ENCODE results near the gene CAB39.
A peak's percentile ranks its signal among the peaks of the same experiment; 100 is the strongest.

CAB39 gene

GRCh38 chr2:230748087-230748486, 35.4 kb downstream of the CAB39 start:
- no peak for TF ChIP-seq CTCF (IDR thresholded peaks at IDR 0.05)
- Histone ChIP-seq H3K27ac (no peak overlapping the region), H3K4me3 (no peak overlapping the region)
- no peak for DNase-seq (ENCODE audit: low spot score)

- no peak overlapping the region for H3K27ac ChIP-seq
- H3K4me3 ChIP-seq: no peak overlapping the region
- no peak for DNase-seq (ENCODE audit: low spot score)
- TF ChIP-seq CTCF (IDR thresholded peaks at IDR 0.05): no peak
Measured at GRCh38 chr2:230749111-230749510, 36.5 kb downstream of the CAB39 start.

- no peak overlapping the region for H3K4me3 ChIP-seq
- no peak for DNase-seq (ENCODE audit: low spot score)
- H3K27ac ChIP-seq: no peak overlapping the region
- TF ChIP-seq CTCF (IDR thresholded peaks at IDR 0.05): no peak
Measured at GRCh38 chr2:230751062-230751461, 38.4 kb downstream of the CAB39 start.

- no peak overlapping the region for H3K4me3 ChIP-seq
Measured at GRCh38 chr2:230754200-230754599, 41.6 kb downstream of the CAB39 start.

GRCh38 chr2:230757476-230757875, 44.8 kb downstream of the CAB39 start:
- no peak for TF ChIP-seq CTCF (IDR thresholded peaks at IDR 0.05)
- H3K4me3 ChIP-seq: no peak overlapping the region
- DNase-seq (ENCODE audit: low spot score): no peak
- peak overlapping the region in 1 of 2 donors; percentile 40 for H3K27ac ChIP-seq

More at GRCh38 chr2:230754200-230754599, 41.6 kb downstream of the CAB39 start:
- no peak overlapping the region for H3K27ac ChIP-seq
- DNase-seq (ENCODE audit: low spot score): no peak
- TF ChIP-seq CTCF (IDR thresholded peaks at IDR 0.05): no peak

GRCh38 chr2:230758566-230759480, 46.2 kb downstream of the CAB39 start:
- Histone ChIP-seq H3K4me3 (peak overlapping the region; percentile 8), H3K27ac (peak overlapping the region in 1 of 2 donors; percentile 74)
- no peak for DNase-seq (ENCODE audit: low spot score)
- no peak for TF ChIP-seq CTCF (IDR thresholded peaks at IDR 0.05)
